Pancreas (tissue), 10 donors: Measurements from ENCODE around the gene PHETA1. TPM values are rescaled to one million over a fixed set of nuclear protein-coding genes. Genes with fewer than 3 reads are reported as not detected.

Experiments used
- ATAC-seq, 4 donors: fragments of 200-7000 bp; cut with Tn5 transposase; one replicate each; pipeline versions ENCODE4 v1.8.0 to v1.9.1; 2020; ENCODE audit warnings: mild to moderate bottlenecking in 4 of 4, moderate library complexity in 4 of 4
- DNase-seq, 6 donors: peaks; one replicate each; pipeline ENCODE4 v3.0.0-alpha.2; 2020
- FAIRE-seq: peaks from 2 replicates; lab custom pipeline; 2012; peaks lifted over from hg19 to GRCh38; lab: Jason Lieb, UNC
- H3K27ac ChIP-seq, 4 donors: fragments of 200-600 bp; sonication (generic); 1 replicate in 3 of 4; 2 replicates in 1 of 4; pipeline versions ENCODE4 v1.5.0 to v1.8.0; 2020
- H3K27me3 ChIP-seq, 4 donors: fragments of 200-600 bp; one replicate each; pipeline ENCODE4 v1.8.0; 2021
- H3K36me3 ChIP-seq, 3 donors: fragments of 200-600 bp; sonication (generic) in 1 of 3; one replicate each; pipeline versions ENCODE4 v1.5.0 to v1.8.0; 2020 to 2021
- H3K4me1 ChIP-seq, 3 donors: fragments of 200-600 bp; one replicate each; pipeline ENCODE4 v1.8.0; 2021
- H3K4me3 ChIP-seq, 4 donors: fragments of 200-600 bp; sonication (generic) in 2 of 4; one replicate each; pipeline versions ENCODE4 v1.5.0 to v1.8.0; 2020 to 2021
- H3K9me3 ChIP-seq, 4 donors: fragments of 200-600 bp; one replicate each; pipeline ENCODE4 v1.8.0; 2021
- CTCF ChIP-seq, 4 donors: fragments of 200-600 bp; sonication (generic) in 3 of 4; IDR thresholded peaks; one replicate each; pipeline versions ENCODE4 v1.5.0 to v1.8.0; 2021; ENCODE audit warnings: antibody characterized with exemption in 4 of 4
- WGBS, 2 donors: extraction: QIAGEN DNeasy Blood & Tissue Kit; methylation state at CpG; one replicate each; pipeline ENCODE4 v1.1.7; 2013; 5-methylcytosine and 5-hydroxymethylcytosine counted together
- intact Hi-C, 3 donors: fragments of 100-400 bp; cut with DNase I; formaldehyde crosslinking; loops; one replicate each; pipeline versions ENCODE4 v1.11.1 to v1.14.2; 2022
- polyA plus RNA-seq, 2 donors: library from polyadenylated mRNA; stranded (reverse); fragments of 200-250 nt; gene quantifications; one replicate each; pipeline ENCODE4 v1.2.3, GENCODE V29; 2013
- total RNA-seq, 6 donors: library from RNA; stranded (reverse); fragmentation: NEBNext Ultra II Directional in 4 of 6; extraction: Animal tissue kit (Norgen Biotek cat#: 25700) in 4 of 6; gene quantifications; one replicate each; pipeline versions ENCODE4 v1.2.1 to v1.2.4, GENCODE V29; 2021 to 2023
- donor health status: healthy with polysubstance abuse.
- donor health status: DM: no; HTN: no; CAD: no; lungs with moderate emphysema.
- donor health status: DM: no; HTN: no; CAD: no.
- donor health status: control.
- donor health status: control.
- donor health status: Bipolar disorder and iron deficiency.
- donor health status: DM: yes; HTN: yes; CAD: no.
- donor health status: DM: no; HTN: no; CAD: no.
- donor health status: DM: no; HTN: no; CAD: no.
- donor health status: DM: yes; HTN: yes; CAD: no.

The PHETA1 gene
- total and polyA plus RNA-seq, 8 donors = 11.2 to 25.3 (median 18.6) TPM

- no peak for TF ChIP-seq CTCF (IDR thresholded peaks at IDR 0.05)
- intact Hi-C loops = no loop called here
- FAIRE-seq (no peak), ATAC-seq (no peak), DNase-seq (no peak)
- Histone ChIP-seq H3K4me1 (no peaks in the 10 kb centered on the region), H3K27me3 (no peaks in the 10 kb centered on the region), H3K36me3 (no peaks in the 10 kb centered on the region), H3K27ac (no peak overlapping the region), H3K9me3 (no peaks in the 10 kb centered on the region), H3K4me3 (no peak overlapping the region)
- WGBS, 2 donors = 93 to 96% methylated on average over 18 of the region's 18 CpGs
Observed at GRCh38 chr12:111347891-111348644, 20.8 kb downstream of the PHETA1 start.

GRCh38 chr12:111344254-111344875 lies 24.5 kb downstream of the PHETA1 start:
- Histone ChIP-seq H3K4me1 (no peaks in the 10 kb centered on the region), H3K36me3 (no peaks in the 10 kb centered on the region), H3K27me3 (no peaks in the 10 kb centered on the region), H3K4me3 (no peak overlapping the region), H3K9me3 (no peaks in the 10 kb centered on the region), H3K27ac (no peak overlapping the region)
- TF ChIP-seq CTCF (IDR thresholded peaks at IDR 0.05) = no peak
- intact Hi-C loops = no loop called here
- FAIRE-seq (no peak), ATAC-seq (no peak), DNase-seq (no peak)
- WGBS, 2 donors = 85 to 87% methylated on average over 4 of the region's 4 CpGs

GRCh38 chr12:111343181-111343580 lies 25.7 kb downstream of the PHETA1 start:
- ATAC-seq (no peak), DNase-seq (no peak), FAIRE-seq (no peak)
- no peak for TF ChIP-seq CTCF (IDR thresholded peaks at IDR 0.05)
- H3K27ac ChIP-seq = no peak overlapping the region
- H3K36me3 ChIP-seq = no peaks in the 10 kb centered on the region
- WGBS, 2 donors = 88 to 89% methylated on average over 1 of the region's 1 CpG
- no peaks in the 10 kb centered on the region for H3K4me1 ChIP-seq
- intact Hi-C loops = no loop called here
- H3K4me3 ChIP-seq = no peak overlapping the region
- H3K9me3 ChIP-seq = no peaks in the 10 kb centered on the region
- no peaks in the 10 kb centered on the region for H3K27me3 ChIP-seq

- intact Hi-C loops = no loop called here
- no peak overlapping the region for H3K4me3 ChIP-seq
- no peaks in the 10 kb centered on the region for H3K9me3 ChIP-seq
- no peaks in the 10 kb centered on the region for H3K27me3 ChIP-seq
- FAIRE-seq (no peak), ATAC-seq (no peak), DNase-seq (no peak)
- WGBS, 2 donors = 91 to 95% methylated on average over 8 of the region's 8 CpGs
- no peak overlapping the region for H3K27ac ChIP-seq
- TF ChIP-seq CTCF (IDR thresholded peaks at IDR 0.05) = no peak
- H3K36me3 ChIP-seq = no peaks in the 10 kb centered on the region
- no peaks in the 10 kb centered on the region for H3K4me1 ChIP-seq
Observed at GRCh38 chr12:111342376-111342775, 26.5 kb downstream of the PHETA1 start.
